Body of pancreas (tissue), 4 donors: Measurements from ENCODE around the gene MORN1. TPM values are rescaled to one million over a fixed set of nuclear protein-coding genes. Genes with fewer than 3 reads are reported as not detected.
"Not testable (repeated sequence)": the region's sequence is repeated elsewhere in the genome, so short reads cannot be mapped to it uniquely, and the experiment has no call there.

Experiments used
- ATAC-seq: fragments of 150-250 bp; one replicate; pipeline ENCODE4 v1.9.1; 2016
- DNase-seq, 4 donors: peaks; one replicate each; pipeline ENCODE4 v3.0.0-alpha.2; 2019
- H3K27ac ChIP-seq, 4 donors: fragments of 200-600 bp; sonication (generic); 1 replicate in 3 of 4; 2 replicates in 1 of 4; pipeline versions ENCODE4 v1.5.1 to v1.6.1; 2016 to 2019; ENCODE audit warnings: mild to moderate bottlenecking in 1 of 4, mixed read lengths in 1 of 4, moderate library complexity in 1 of 4
- H3K27me3 ChIP-seq, 2 donors: fragments of 200-600 bp; sonication (generic); one replicate each; pipeline ENCODE4 v1.6.0; 2016; ENCODE audit warnings: mild to moderate bottlenecking in 1 of 2
- H3K36me3 ChIP-seq, 2 donors: fragments of 200-600 bp; sonication (generic); replicated peaks in 1 of 2; 2 replicates each; pipeline ENCODE4 v1.5.1; 2016; ENCODE audit warnings: low read depth in 2 of 2; ENCODE audit not compliant: insufficient read depth in 1 of 2
- H3K4me1 ChIP-seq: fragments of 200-600 bp; sonication (generic); one replicate; pipeline ENCODE4 v1.6.0; 2016
- H3K4me3 ChIP-seq, 2 donors: fragments of 200-600 bp; sonication (generic); 1 replicate in 1 of 2; 2 replicates in 1 of 2; pipeline ENCODE4 v1.5.1; 2016 to 2019
- H3K9me3 ChIP-seq, 3 donors: fragments of 200-600 bp; sonication (generic); 1 replicate in 2 of 3; 2 replicates in 1 of 3; pipeline ENCODE4 v1.5.1; 2016
- CTCF ChIP-seq, 7 experiments: fragments of 450-650 bp in 4 of 7; fragments of 200-600 bp in 3 of 7; sonication (generic) in 3 of 7; IDR thresholded peaks; one replicate each; pipeline ENCODE4 v1.5.1; 2016 to 2019; ENCODE audit warnings: antibody characterized with exemption in 7 of 7
- POLR2A ChIP-seq, 3 donors: fragments of 450-650 bp; IDR thresholded peaks; one replicate each; pipeline ENCODE4 v1.6.1; 2016; ENCODE audit warnings: antibody characterized with exemption in 3 of 3, mild to moderate bottlenecking in 2 of 3
- WGBS, 2 donors: methylation state at CpG; one replicate each; pipeline ENCODE4 v1.1.5; 2017; 5-methylcytosine and 5-hydroxymethylcytosine counted together
- intact Hi-C: fragments of 100-400 bp; cut with DNase I; formaldehyde crosslinking; loops from one replicate; pipeline ENCODE4 v1.15.1; 2023
- total RNA-seq, 2 donors: library from RNA; depleted of rRNA; stranded (reverse); fragments of >200 nt; gene quantifications; one replicate each; pipeline ENCODE4 v1.1.0, GENCODE V29; 2016

MORN1 gene
- total RNA-seq, 2 donors from 2014 or later = 7.0 to 17.8 TPM

GRCh38 chr1:2330035-2330434 lies 61.3 kb downstream of the MORN1 start:
- H3K36me3 ChIP-seq = no peaks in the 10 kb centered on the region
- peaks cover 6% of the 10 kb centered on the region for H3K4me1 ChIP-seq
- ATAC-seq = no peak
- no peak overlapping the region for H3K4me3 ChIP-seq
- intact Hi-C loops = no loop called here
- no peaks in the 10 kb centered on the region for H3K27me3 ChIP-seq
- H3K9me3 ChIP-seq = no peaks in the 10 kb centered on the region
- no peak for TF ChIP-seq CTCF (IDR thresholded peaks at IDR 0.05)
- no peak for TF ChIP-seq POLR2A (IDR thresholded peaks at IDR 0.05)
- H3K27ac ChIP-seq = no peak overlapping the region
- WGBS, 2 donors = 60% methylated on average over 11 of the region's 12 CpGs; no CpG with 5 or more reads in 1 of the 2 donors
- no peak for DNase-seq

GRCh38 chr1:2328676-2329455 lies 62.5 kb downstream of the MORN1 start:
- 74 to 80% methylated on average over 11 to 22 of the region's 24 CpGs for WGBS, 2 donors
- no peak for ATAC-seq
- no peaks in the 10 kb centered on the region for H3K27me3 ChIP-seq
- no peak for DNase-seq
- intact Hi-C loops = no loop called here
- TF ChIP-seq CTCF (IDR thresholded peaks at IDR 0.05) = no peak
- H3K27ac ChIP-seq = no peak overlapping the region
- no peaks in the 10 kb centered on the region for H3K9me3 ChIP-seq
- peaks cover 6% of the 10 kb centered on the region for H3K4me1 ChIP-seq
- no peaks in the 10 kb centered on the region for H3K36me3 ChIP-seq
- no peak overlapping the region for H3K4me3 ChIP-seq

- H3K27me3 ChIP-seq = no peaks in the 10 kb centered on the region
- TF ChIP-seq CTCF (IDR thresholded peaks at IDR 0.05) (no peak), POLR2A (IDR thresholded peaks at IDR 0.05) (no peak)
- 83% methylated on average over 22 of the region's 22 CpGs; no CpG with 5 or more reads in 1 of the 2 donors for WGBS, 2 donors
- H3K27ac ChIP-seq = no peak overlapping the region
- H3K9me3 ChIP-seq = no peaks in the 10 kb centered on the region
- intact Hi-C loops = no loop called here
- H3K36me3 ChIP-seq = no peaks in the 10 kb centered on the region
- ATAC-seq = no peak
- no peak overlapping the region for H3K4me3 ChIP-seq
- H3K4me1 ChIP-seq = peaks cover 6% of the 10 kb centered on the region
- no peak for DNase-seq
Observed at GRCh38 chr1:2327841-2328240, 63.5 kb downstream of the MORN1 start.

GRCh38 chr1:2327162-2327561 lies 64.2 kb downstream of the MORN1 start:
- H3K4me3 ChIP-seq, H3K9me3 ChIP-seq, H3K27ac ChIP-seq, ATAC-seq, DNase-seq, intact Hi-C loops, H3K27me3 ChIP-seq, H3K36me3 ChIP-seq: not testable (repeated sequence)
- 88 to 94% methylated on average over 2 of the region's 2 CpGs for WGBS, 2 donors
- peaks cover 13% of the 10 kb centered on the region for H3K4me1 ChIP-seq

GRCh38 chr1:2326524-2326923 lies 64.8 kb downstream of the MORN1 start:
- Histone ChIP-seq H3K4me3 (no peak overlapping the region), H3K27me3 (no peaks in the 10 kb centered on the region), H3K9me3 (no peaks in the 10 kb centered on the region), H3K36me3 (no peaks in the 10 kb centered on the region), H3K4me1 (peaks cover 19% of the 10 kb centered on the region), H3K27ac (no peak overlapping the region)
- DNase-seq (no peak), ATAC-seq (no peak)
- WGBS, 2 donors = 83 to 84% methylated on average over 16 to 20 of the region's 21 CpGs
- no peak for TF ChIP-seq CTCF (IDR thresholded peaks at IDR 0.05)
- no peak for TF ChIP-seq POLR2A (IDR thresholded peaks at IDR 0.05)
- intact Hi-C loops = no loop called here
